Measurements from ENCODE around the gene SPTBN5. TPM values are rescaled to one million over a fixed set of nuclear protein-coding genes. Genes with fewer than 3 reads are reported as not detected.
A peak's percentile ranks its signal among the peaks of the same experiment; 100 is the strongest.

Gene SPTBN5
- total RNA-seq, 1 experiment from 2014 or later: 1.2 TPM

GRCh38 chr15:41825572-41826535 lies 68.0 kb downstream of the SPTBN5 start:
- no peak for ATAC-seq
- Mint-ChIP-seq H3K4me1 (peaks cover 7% of the 10 kb centered on the region), H3K27me3 (ENCODE audit: low read depth) (no peaks in the 10 kb centered on the region), H3K27ac (no peak overlapping the region), H3K9me3 (no peaks in the 10 kb centered on the region), H3K36me3 (no peaks in the 10 kb centered on the region), H3K4me3 (peak overlapping the region; percentile 92)
- DNase-seq (ENCODE audit: low spot score): no peak
- ChIA-PET CTCF (interaction anchor here (1.1 to 3.9 kb wide), 6 partner anchors 16 to 223 kb away, joined by 3 to 56 read pairs (median 4); partner anchors contain the start of gene MAPKBP1), POLR2A (interaction anchor here (0.5 to 3.5 kb wide), 3 partner anchors 42 to 465 kb away, joined by 4 to 15 read pairs (median 10); partner anchors contain the start of gene MAPKBP1)
- TF ChIP-seq, protein P1, sequence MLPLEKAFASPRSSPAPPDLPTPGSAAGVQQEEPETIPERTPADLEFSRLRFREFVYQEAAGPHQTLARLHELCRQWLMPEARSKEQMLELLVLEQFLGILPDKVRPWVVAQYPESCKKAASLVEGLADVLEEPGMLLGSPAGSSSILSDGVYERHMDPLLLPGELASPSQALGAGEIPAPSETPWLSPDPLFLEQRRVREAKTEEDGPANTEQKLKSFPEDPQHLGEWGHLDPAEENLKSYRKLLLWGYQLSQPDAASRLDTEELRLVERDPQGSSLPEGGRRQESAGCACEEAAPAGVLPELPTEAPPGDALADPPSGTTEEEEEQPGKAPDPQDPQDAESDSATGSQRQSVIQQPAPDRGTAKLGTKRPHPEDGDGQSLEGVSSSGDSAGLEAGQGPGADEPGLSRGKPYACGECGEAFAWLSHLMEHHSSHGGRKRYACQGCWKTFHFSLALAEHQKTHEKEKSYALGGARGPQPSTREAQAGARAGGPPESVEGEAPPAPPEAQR (CRISPR knock-in tag; IDR thresholded peaks at IDR 0.05): no peak
- TF ChIP-seq GRHL2 (CRISPR knock-in tag; IDR thresholded peaks at IDR 0.05; ENCODE audit: insufficient replicate concordance, severe bottlenecking): no peak
- no peak for TF ChIP-seq E2F1 (CRISPR knock-in tag; IDR thresholded peaks at IDR 0.05)
- no peak for TF ChIP-seq USF2 (CRISPR knock-in tag; IDR thresholded peaks at IDR 0.05)

DNA sequence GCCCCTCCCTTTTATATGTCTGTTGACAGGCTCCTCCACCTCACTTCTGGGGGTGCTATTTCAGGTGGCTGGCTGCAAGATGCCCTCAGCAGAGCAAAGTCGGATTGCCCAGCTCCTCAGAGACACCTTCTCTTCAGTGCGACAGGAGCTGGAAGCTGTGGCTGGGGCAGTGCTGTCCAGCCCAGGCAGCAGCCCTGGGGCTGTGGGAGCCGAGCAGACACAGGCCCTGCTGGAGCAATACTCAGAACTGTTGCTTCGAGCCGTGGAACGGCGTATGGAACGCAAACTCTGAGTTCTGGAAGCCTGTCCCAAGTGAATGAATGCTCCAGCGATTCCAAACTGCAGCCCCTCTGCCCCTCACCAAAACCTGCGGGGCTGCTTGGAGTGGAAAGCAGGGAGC lies 68.7 kb downstream of the SPTBN5 start:
- H3K36me3 Mint-ChIP-seq: no peaks in the 10 kb centered on the region
- no peak for ATAC-seq
- CTCF ChIA-PET: interaction anchor here (1.2 to 3.9 kb wide), 4 partner anchors 15 to 79 kb away, joined by 3 to 56 read pairs (median 18); partner anchors contain the start of gene MAPKBP1

DNA sequence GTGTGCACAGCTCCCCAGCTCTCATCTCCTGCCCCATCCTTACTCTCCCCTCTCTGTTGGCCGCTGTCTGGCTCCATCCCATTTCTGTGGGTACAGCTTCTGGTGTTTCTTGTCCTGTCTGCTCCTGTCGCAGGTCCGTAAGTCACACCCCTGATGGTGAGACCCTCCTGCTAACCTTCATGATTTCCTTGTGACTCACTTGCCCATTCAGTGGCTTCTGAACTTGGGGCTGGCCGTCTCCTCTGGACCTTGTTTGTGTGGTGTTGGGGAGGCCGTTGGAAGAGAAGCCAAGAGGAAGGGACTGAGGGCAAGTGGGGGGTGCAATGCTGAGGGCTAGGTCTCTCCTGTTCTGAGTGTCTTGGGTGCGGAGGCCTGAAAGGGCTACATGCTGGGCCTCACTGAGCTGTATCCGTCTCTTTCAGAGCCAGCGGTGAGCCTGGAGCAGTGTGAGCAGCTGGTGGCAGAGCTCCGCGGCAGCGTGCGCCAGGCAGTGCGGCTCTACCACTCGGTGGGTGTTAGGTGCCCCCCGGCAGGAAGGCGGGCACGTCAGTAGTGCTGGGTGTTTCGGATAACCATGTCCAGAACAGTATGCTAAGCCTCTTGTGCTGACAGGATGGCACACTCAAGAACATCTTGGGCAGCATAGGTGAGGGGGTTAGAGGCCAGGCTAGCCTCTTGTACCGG lies 69.6 kb downstream of the SPTBN5 start:
- POLR2A ChIA-PET: interaction anchor here (0.7 kb wide), 1 partner anchor 30 kb away, joined by 3 read pairs; no protein-coding TSS in a partner anchor
- no peak overlapping the region; the same call in 1 of the 2 replicates for H3K27ac Mint-ChIP-seq
- H3K9me3 Mint-ChIP-seq: no peaks in the 10 kb centered on the region
- no peak for ATAC-seq
- H3K36me3 Mint-ChIP-seq: no peaks in the 10 kb centered on the region
- peaks cover 7% of the 10 kb centered on the region for H3K4me1 Mint-ChIP-seq
- H3K27me3 Mint-ChIP-seq (ENCODE audit: low read depth): no peaks in the 10 kb centered on the region
- no peak for DNase-seq (ENCODE audit: low spot score)
- TF ChIP-seq, protein P2, sequence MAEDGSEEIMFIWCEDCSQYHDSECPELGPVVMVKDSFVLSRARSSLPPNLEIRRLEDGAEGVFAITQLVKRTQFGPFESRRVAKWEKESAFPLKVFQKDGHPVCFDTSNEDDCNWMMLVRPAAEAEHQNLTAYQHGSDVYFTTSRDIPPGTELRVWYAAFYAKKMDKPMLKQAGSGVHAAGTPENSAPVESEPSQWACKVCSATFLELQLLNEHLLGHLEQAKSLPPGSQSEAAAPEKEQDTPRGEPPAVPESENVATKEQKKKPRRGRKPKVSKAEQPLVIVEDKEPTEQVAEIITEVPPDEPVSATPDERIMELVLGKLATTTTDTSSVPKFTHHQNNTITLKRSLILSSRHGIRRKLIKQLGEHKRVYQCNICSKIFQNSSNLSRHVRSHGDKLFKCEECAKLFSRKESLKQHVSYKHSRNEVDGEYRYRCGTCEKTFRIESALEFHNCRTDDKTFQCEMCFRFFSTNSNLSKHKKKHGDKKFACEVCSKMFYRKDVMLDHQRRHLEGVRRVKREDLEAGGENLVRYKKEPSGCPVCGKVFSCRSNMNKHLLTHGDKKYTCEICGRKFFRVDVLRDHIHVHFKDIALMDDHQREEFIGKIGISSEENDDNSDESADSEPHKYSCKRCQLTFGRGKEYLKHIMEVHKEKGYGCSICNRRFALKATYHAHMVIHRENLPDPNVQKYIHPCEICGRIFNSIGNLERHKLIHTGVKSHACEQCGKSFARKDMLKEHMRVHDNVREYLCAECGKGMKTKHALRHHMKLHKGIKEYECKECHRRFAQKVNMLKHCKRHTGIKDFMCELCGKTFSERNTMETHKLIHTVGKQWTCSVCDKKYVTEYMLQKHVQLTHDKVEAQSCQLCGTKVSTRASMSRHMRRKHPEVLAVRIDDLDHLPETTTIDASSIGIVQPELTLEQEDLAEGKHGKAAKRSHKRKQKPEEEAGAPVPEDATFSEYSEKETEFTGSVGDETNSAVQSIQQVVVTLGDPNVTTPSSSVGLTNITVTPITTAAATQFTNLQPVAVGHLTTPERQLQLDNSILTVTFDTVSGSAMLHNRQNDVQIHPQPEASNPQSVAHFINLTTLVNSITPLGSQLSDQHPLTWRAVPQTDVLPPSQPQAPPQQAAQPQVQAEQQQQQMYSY (CRISPR knock-in tag; IDR thresholded peaks at IDR 0.05): no peak
- H3K4me3 Mint-ChIP-seq: no peak overlapping the region
- CTCF ChIA-PET: interaction anchor here (0.6 to 3.7 kb wide), 3 partner anchors 22 to 80 kb away, joined by 3 to 32 read pairs (median 30); partner anchors contain the start of gene MAPKBP1

More for the DNA sequence above, 68.7 kb downstream of the SPTBN5 start:
- no peak for DNase-seq (ENCODE audit: low spot score)
- Mint-ChIP-seq H3K27me3 (ENCODE audit: low read depth) (no peaks in the 10 kb centered on the region), H3K4me3 (no peak overlapping the region), H3K9me3 (no peaks in the 10 kb centered on the region), H3K27ac (no peak overlapping the region), H3K4me1 (peaks cover 7% of the 10 kb centered on the region)
- POLR2A ChIA-PET: interaction anchor here (3.5 kb wide), 1 partner anchor 51 kb away, joined by 15 read pairs; the partner anchor contains the start of gene MAPKBP1
- TF ChIP-seq ELF4 (CRISPR knock-in tag; IDR thresholded peaks at IDR 0.05; ENCODE audit: low read depth) (no peak), SP1 (CRISPR knock-in tag; conservative IDR thresholded peaks at IDR 0.05) (no peak), MYBL2 (CRISPR knock-in tag; IDR thresholded peaks at IDR 0.05) (no peak), RORB (CRISPR knock-in tag; IDR thresholded peaks at IDR 0.05) (no peak), ZNF138 (CRISPR knock-in tag; conservative IDR thresholded peaks at IDR 0.05) (no peak), JUN (CRISPR knock-in tag; IDR thresholded peaks at IDR 0.05) (no peak), GRHL2 (CRISPR knock-in tag; IDR thresholded peaks at IDR 0.05; ENCODE audit: insufficient replicate concordance, severe bottlenecking) (no peak)
